ENCODE data around the gene C16orf96.
A peak's percentile ranks its signal among the peaks of the same experiment; 100 is the strongest.

C16orf96 gene

GRCh38 chr16:4556112-4556511, at the start of gene C16orf96:
TSS of gene C16orf96 (plus strand) at chr16:4556340. CDS start at chr16:4556490, 150 bp downstream.
- DNase-seq: no peak
- intact Hi-C loops (cut with DNase I): no loop called here

- intact Hi-C loops (cut with DNase I): loop anchor here (5.0 kb wide), 1 partner anchor 36 kb away; no protein-coding TSS in a partner anchor
These were observed 49.7 kb upstream of the C16orf96 start for GRCh38 chr16:4506450-4506849.

GRCh38 chr16:4507588-4508345, 48.4 kb upstream of the C16orf96 start:
- no peak for DNase-seq
- intact Hi-C loops (cut with DNase I): loop anchor here (5.0 kb wide), 1 partner anchor 35 kb away; no protein-coding TSS in a partner anchor

More at GRCh38 chr16:4506450-4506849, 49.7 kb upstream of the C16orf96 start:
- DNase-seq: peak in 39 of 42 donors; percentile 42 to 89 (median 76)

- intact Hi-C loops (cut with DNase I): loop anchor here (5.0 kb wide), 1 partner anchor 33 kb away; no protein-coding TSS in a partner anchor
These were observed 47.3 kb upstream of the C16orf96 start for GRCh38 chr16:4508806-4509205.

GRCh38 chr16:4509420-4509819, 46.7 kb upstream of the C16orf96 start:
- DNase-seq: no peak
- intact Hi-C loops (cut with DNase I): loop anchor here (5.0 kb wide), 1 partner anchor 33 kb away; no protein-coding TSS in a partner anchor

More at GRCh38 chr16:4508806-4509205, 47.3 kb upstream of the C16orf96 start:
- peak in 1 of 42 donors; percentile 53 for DNase-seq

GRCh38 chr16:4510131-4510530, 46.0 kb upstream of the C16orf96 start:
- no peak for DNase-seq
- intact Hi-C loops (cut with DNase I): no loop called here

GRCh38 chr16:4510747-4511426, 45.3 kb upstream of the C16orf96 start:
- intact Hi-C loops (cut with DNase I): no loop called here

GRCh38 chr16:4511441-4512082, 44.6 kb upstream of the C16orf96 start:
- DNase-seq: peak; percentile 43 to 85 (median 71)
- intact Hi-C loops (cut with DNase I): no loop called here

More at GRCh38 chr16:4510747-4511426, 45.3 kb upstream of the C16orf96 start:
- DNase-seq: no peak

- intact Hi-C loops (cut with DNase I): no loop called here
- DNase-seq: peak in 21 of 42 donors; percentile 23 to 74 (median 61)
These were observed 43.7 kb upstream of the C16orf96 start for GRCh38 chr16:4512473-4512872.

GRCh38 chr16:4513086-4513860, 42.9 kb upstream of the C16orf96 start:
- intact Hi-C loops (cut with DNase I): no loop called here
- peak in 5 of 42 donors; percentile 36 to 69 (median 48) for DNase-seq

GRCh38 chr16:4513881-4514280, 42.3 kb upstream of the C16orf96 start:
- DNase-seq: no peak
- intact Hi-C loops (cut with DNase I): no loop called here

- intact Hi-C loops (cut with DNase I): no loop called here
- no peak for DNase-seq
These were observed 41.5 kb upstream of the C16orf96 start for GRCh38 chr16:4514606-4515005.

- no peak for DNase-seq
- intact Hi-C loops (cut with DNase I): no loop called here
These were observed 40.4 kb upstream of the C16orf96 start for GRCh38 chr16:4515611-4516233.

GRCh38 chr16:4517812-4518680, 38.1 kb upstream of the C16orf96 start:
- intact Hi-C loops (cut with DNase I): no loop called here
- peak in 31 of 42 donors; percentile 35 to 81 (median 59) for DNase-seq

GRCh38 chr16:4519274-4520058, 36.7 kb upstream of the C16orf96 start:
- intact Hi-C loops (cut with DNase I): no loop called here
- DNase-seq: no peak

GRCh38 chr16:4520913-4521312, 35.2 kb upstream of the C16orf96 start:
- intact Hi-C loops (cut with DNase I): no loop called here
- no peak for DNase-seq
